Stimulated activated naive CD8-positive, alpha-beta T cell treated with anti-CD3 and anti-CD28 coated beads, Interleukin-15, Interleukin-2, amounts not matched to agents 100 ng/mL and 50 ng/mL, for 24 hours (primary cell): ENCODE results near the gene BUB1.
A peak's percentile ranks its signal among the peaks of the same experiment; 100 is the strongest.
"Not testable (repeated sequence)": the region's sequence is repeated elsewhere in the genome, so short reads cannot be mapped to it uniquely, and the experiment has no call there.

Experiments
- H3K27ac Mint-ChIP-seq: one replicate; pipeline ENCODE4 v1.8.0; 2021; ENCODE audit warnings: mild to moderate bottlenecking, mixed read lengths
- H3K27me3 Mint-ChIP-seq: one replicate; pipeline ENCODE4 v1.8.0; 2021; ENCODE audit warnings: mixed read lengths
- H3K36me3 Mint-ChIP-seq: one replicate; pipeline ENCODE4 v1.8.0; 2021; ENCODE audit warnings: low read depth, mixed read lengths
- H3K4me1 Mint-ChIP-seq: one replicate; pipeline ENCODE4 v1.8.0; 2021; ENCODE audit warnings: low read depth, mixed read lengths
- H3K4me3 Mint-ChIP-seq: one replicate; pipeline ENCODE4 v1.8.0; 2021; ENCODE audit warnings: mild to moderate bottlenecking, mixed read lengths
- H3K9me3 Mint-ChIP-seq: one replicate; pipeline ENCODE4 v1.8.0; 2021; ENCODE audit warnings: mixed read lengths

BUB1 gene

DNA sequence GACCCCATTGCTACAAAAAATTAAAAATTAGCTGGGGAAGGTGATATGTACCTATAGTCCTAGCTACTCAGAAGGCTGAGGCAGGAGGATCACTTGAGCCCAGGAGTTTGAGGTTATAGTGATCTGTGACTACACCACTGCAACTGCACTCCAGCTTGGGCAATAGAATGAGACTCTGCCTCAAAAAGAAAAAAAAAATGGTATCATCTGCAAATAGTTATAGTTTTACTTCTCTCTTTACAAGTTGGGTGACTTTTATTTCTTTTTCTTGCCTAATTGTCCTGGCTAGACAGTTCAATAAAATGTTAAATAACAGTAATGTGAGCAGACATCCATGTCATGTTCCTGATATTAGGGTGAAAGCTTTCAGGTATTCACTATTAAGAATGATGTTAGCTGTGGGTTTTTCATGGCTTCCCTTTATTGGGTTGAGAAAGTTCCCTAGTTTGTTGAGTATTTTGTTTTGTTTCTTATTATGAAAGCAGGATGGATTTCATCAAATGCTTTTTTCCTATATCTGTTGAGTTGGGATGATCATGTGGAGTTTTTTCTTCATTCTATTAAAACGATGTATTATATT lies 29.6 kb upstream of the BUB1 start:
- Mint-ChIP-seq H3K4me3 (no peak overlapping the region), H3K9me3 (no peaks in the 10 kb centered on the region), H3K4me1 (no peaks in the 10 kb centered on the region), H3K27me3 (peaks cover 54% of the 10 kb centered on the region), H3K36me3 (no peaks in the 10 kb centered on the region), H3K27ac (no peak overlapping the region)

DNA sequence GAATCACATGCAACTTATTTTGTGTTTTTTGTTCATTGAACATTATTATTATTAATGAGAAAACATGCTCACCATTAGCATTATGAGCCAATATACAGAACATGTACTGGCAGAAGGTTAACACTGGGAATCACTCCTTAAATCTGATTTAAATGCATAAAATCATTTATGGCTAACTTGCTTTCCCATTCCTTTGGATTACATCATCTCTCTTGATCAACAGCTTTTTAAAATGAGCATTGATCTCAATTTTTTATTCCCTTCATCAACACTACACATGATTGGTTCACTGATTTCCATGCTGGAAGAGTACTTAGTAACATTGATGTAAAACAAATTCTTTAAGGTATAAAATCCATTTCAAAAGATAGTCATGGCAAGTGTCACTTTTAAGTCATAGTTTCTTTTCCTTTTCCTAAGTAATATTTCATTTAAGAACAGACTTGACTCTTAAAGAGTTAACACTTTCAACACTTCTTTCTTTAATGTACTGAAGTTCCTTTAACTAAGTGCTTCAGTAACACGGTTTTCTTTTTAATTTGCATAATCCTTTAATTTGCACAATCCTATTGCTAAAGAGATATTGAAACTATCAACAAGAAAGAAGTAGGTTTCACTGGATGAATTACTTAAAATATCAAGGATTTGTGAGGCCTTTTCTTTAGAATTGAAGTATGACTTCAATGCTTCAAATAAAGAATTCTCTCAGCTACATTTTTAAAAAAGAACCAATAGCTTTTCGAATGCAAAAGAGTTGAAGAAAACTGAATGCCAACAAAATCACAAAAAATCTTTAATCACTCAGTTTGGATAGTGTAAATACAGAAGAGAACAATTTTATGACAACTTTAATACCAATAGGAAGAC lies 24.9 kb upstream of the BUB1 start:
- H3K4me3 Mint-ChIP-seq = no peak overlapping the region
- H3K27ac Mint-ChIP-seq = no peak overlapping the region
- no peaks in the 10 kb centered on the region for H3K9me3 Mint-ChIP-seq
- no peaks in the 10 kb centered on the region for H3K36me3 Mint-ChIP-seq
- H3K4me1 Mint-ChIP-seq = no peaks in the 10 kb centered on the region
- H3K27me3 Mint-ChIP-seq = peaks cover 16% of the 10 kb centered on the region

DNA sequence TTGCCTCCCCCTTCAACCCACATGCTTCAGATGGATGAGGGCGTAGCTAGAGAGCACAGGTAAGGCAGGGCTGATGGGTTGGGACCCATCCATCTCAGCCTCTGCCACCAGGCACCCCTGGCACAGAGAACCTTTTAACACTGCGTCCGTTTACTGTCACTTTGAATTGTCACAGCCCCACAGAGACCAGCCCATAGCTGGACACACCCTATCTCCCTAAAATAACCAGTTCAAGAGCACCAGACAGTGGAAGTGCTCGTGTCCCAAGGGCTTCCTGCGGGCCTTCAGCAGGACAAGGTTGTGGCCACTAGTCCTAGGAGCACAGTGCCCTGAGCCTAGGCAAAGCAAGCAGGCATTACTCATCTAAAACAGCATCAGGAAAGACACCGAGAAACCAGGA lies 20.4 kb upstream of the BUB1 start:
- not testable (repeated sequence) for H3K36me3 Mint-ChIP-seq, H3K27ac Mint-ChIP-seq, H3K4me1 Mint-ChIP-seq, H3K9me3 Mint-ChIP-seq, H3K4me3 Mint-ChIP-seq, H3K27me3 Mint-ChIP-seq

DNA sequence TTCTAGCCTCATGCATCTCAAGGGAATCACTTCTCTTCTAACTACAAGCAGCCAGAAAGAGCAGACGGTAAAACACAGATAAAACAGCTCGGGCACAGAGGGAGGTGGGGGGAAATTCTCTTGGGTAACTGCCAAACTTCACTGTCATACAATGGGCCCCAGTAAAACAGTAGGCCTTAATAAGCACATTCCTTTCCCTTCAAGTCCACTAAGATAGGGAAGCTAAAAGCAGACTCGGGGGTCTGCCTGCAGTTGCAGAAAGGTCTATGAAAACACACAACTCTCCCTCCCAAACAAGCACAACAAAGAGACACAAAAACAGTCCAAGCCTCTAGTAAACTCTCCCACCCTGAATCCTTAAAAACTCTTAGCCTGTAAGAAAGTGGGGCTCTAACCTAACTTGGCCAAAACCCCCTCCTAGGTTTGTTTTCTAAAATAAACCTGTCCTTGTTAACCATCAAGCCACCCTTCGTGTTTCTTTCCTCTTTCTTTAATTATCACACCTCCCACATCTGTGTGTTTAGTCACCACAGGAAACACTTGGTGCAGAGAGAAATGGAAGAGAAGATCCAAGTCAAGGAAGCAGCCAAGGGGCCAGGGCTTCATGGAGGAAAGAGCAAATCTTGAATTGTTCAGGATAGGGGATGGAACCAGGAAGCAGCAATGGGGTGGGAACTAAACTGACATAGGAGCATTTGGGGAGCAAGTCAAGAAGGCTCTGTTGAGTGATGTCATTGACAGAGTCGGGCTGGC lies 17.5 kb upstream of the BUB1 start:
- H3K27me3 Mint-ChIP-seq, H3K9me3 Mint-ChIP-seq, H3K4me3 Mint-ChIP-seq, H3K36me3 Mint-ChIP-seq, H3K27ac Mint-ChIP-seq, H3K4me1 Mint-ChIP-seq: not testable (repeated sequence)

DNA sequence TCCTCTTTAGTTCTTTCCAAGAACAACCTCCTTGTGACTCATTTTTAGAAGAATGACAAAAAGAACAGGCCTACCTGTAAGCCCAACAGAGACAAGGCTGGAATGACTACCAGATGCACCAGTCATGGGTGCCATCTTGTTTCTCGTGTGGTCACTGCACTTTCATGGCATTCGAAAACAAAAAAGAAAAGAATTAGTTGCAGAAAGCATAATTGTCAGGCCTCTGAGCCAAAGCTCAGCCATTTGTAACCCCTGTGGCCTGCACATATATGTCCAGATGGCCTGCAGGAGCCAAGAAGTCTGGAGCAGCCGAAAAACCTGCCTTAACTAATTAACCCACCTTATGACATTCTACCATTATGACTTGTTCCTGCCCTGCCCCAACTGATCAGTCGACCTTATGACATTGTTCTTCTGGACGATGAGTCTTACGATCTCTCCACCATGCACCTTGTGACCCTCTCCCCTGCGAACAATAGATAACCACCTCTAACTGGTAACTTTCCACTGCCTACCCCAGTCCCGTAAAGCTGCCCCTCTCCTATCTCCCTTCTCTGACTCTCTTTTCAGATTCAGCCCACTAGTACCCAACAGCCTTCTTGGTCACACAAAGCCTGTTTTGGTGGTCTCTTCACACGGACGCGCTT lies 13.9 kb upstream of the BUB1 start:
- no peaks in the 10 kb centered on the region for H3K36me3 Mint-ChIP-seq
- H3K4me3 Mint-ChIP-seq = no peak overlapping the region
- H3K4me1 Mint-ChIP-seq = peaks cover 9% of the 10 kb centered on the region

DNA sequence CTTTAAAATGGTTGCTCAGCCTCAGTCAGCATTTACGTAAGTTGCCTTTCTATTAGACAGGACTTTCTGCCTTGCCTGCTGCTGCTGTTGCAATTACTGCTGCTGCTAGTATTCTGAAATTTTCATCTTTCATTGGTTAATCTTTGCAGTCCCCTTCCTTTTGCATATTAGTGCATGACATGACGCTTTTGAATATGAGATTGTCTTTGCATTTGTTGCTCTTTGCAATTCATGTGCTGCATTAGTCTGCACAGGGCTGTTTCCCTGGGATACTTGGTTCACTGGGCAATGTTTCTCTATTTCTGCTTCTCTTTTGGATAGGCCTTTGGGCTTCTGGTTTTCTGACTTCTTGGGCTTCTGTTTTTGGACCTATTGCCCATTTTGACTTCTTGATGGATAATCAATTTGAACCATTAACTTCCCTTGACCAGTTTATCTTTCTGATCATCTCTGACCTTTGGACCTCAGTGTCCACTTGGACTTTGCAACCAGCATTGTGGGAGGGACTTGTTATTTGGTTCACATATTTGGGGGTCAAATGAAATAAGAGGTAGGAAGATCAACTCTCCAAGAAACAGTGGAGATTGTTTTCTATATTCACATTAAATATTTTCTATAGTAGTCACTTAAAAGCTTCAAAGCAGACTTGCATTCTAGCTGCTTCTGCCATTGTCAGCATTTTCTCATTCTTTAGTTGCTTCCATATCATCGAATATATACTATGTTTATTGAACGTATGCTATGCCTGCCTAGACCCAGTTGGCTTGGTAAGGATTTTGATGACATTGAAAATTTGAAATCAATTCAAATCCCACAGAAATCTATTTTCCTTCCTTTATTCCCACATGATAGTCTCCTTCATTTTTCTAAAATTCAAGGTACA lies 12.5 kb upstream of the BUB1 start:
- Mint-ChIP-seq H3K4me3 (no peak overlapping the region), H3K9me3 (peaks cover 5% of the 10 kb centered on the region), H3K4me1 (peaks cover 6% of the 10 kb centered on the region), H3K27me3 (peaks cover 5% of the 10 kb centered on the region), H3K27ac (no peak overlapping the region), H3K36me3 (no peaks in the 10 kb centered on the region)

More for the DNA sequence above, 13.9 kb upstream of the BUB1 start:
- H3K27me3 Mint-ChIP-seq = peaks cover 5% of the 10 kb centered on the region
- no peak overlapping the region for H3K27ac Mint-ChIP-seq
- H3K9me3 Mint-ChIP-seq = peaks cover 5% of the 10 kb centered on the region

DNA sequence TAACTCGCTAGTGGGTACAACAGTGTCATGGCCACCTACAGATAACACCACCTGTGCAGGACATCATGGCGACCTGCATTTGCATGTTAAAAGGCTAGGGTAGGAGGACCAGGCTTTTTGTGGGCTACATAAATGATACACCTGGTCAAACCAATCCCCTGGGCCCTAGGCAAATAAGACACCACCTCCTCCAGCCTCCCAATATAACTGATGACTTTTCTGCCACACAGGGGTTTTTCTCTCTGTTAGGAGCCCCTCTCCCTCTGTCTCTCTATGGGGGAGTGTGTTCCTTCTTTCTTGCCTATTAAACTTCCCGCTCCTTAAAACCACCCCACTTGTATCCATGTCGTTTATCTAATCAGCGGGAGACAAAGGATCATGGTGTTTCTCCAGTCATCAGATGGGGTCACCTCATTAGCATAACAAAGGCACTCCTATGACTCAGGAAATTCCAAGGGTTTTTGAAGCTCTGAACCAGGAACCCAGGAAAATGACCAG lies 10.8 kb upstream of the BUB1 start:
- Mint-ChIP-seq H3K4me1 (no peaks in the 10 kb centered on the region), H3K4me3 (no peak overlapping the region), H3K36me3 (no peaks in the 10 kb centered on the region), H3K9me3 (peaks cover 5% of the 10 kb centered on the region), H3K27ac (no peak overlapping the region), H3K27me3 (peaks cover 5% of the 10 kb centered on the region)

DNA sequence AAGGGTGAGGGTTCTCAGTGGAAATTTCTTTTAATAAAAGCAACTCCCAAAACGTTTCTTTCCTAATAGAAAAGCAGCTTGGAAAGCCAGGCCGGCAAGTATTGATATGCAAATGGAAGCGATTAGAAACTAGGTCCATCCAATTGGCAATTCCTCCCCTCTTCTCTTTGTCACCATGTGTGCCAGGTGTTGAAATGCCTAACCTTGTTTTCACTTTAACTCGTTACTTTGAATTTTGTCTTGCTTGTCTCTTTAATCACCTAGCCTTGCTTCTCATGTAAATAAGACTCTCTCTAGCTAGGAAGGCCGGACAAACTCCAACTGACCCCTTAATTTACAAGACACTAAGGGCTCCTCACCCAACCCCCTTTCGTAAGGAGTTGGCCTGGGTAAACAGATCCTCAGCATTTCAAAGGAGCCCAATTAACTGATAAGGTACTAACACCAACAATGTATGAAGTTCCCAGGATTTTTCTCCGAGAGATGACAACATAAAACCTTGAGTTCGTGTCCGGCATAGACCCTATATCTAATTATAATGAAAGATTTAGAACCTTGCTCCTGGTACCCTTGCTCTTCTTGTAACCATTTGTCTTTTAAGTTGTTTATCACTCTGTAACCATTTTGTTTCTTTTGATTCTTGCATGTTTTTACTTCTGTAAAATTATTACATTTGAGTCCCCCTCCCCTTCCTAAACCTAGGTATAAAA lies 10.1 kb upstream of the BUB1 start:
- H3K9me3 Mint-ChIP-seq, H3K4me1 Mint-ChIP-seq, H3K4me3 Mint-ChIP-seq, H3K27me3 Mint-ChIP-seq, H3K36me3 Mint-ChIP-seq, H3K27ac Mint-ChIP-seq: not testable (repeated sequence)

DNA sequence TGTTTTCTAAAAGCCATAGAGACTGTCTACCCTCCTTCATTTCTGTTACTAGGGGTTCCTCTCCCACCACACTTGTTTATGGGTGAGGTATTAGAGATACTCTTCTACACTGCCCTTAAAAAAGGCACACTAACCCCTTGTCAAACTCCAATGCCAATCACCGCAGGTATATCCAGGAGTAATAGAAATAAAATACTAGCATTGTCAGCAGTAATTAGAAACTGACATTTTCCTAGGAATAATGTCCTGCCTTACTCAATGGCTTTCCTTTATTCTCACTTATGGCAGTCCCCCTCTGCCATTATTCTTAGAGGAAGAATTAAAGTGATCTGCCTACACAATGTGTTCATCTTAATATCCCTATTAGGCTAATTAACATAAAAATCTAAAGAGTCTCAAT lies 5.0 kb upstream of the BUB1 start:
- Mint-ChIP-seq H3K4me3 (no peak overlapping the region), H3K4me1 (peaks cover 14% of the 10 kb centered on the region), H3K36me3 (no peaks in the 10 kb centered on the region), H3K9me3 (peaks cover 3% of the 10 kb centered on the region), H3K27ac (no peak overlapping the region), H3K27me3 (peaks cover 8% of the 10 kb centered on the region)

DNA sequence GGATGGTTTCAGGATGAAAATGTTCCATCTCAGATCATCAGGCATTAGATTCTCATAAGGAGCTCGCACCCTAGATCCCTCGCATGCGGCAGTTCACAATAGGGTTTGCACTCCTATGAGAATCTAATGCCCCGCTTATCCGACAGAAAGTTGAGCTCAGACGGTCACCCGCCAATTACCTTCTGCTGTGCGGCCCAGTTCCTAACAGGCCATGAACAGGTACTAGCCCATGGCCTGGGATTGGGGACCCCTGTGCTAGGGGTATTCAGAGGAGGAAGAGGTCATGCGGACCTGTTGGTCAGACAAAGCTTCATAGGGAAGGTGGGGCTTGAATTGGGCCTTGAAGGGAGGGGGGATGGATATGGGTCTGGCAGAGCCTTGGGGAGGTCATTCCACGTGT lies 4.4 kb upstream of the BUB1 start:
- Mint-ChIP-seq H3K9me3 (no peaks in the 10 kb centered on the region), H3K4me1 (peaks cover 14% of the 10 kb centered on the region), H3K27me3 (peaks cover 8% of the 10 kb centered on the region), H3K4me3 (no peak overlapping the region), H3K27ac (no peak overlapping the region), H3K36me3 (no peaks in the 10 kb centered on the region)

DNA sequence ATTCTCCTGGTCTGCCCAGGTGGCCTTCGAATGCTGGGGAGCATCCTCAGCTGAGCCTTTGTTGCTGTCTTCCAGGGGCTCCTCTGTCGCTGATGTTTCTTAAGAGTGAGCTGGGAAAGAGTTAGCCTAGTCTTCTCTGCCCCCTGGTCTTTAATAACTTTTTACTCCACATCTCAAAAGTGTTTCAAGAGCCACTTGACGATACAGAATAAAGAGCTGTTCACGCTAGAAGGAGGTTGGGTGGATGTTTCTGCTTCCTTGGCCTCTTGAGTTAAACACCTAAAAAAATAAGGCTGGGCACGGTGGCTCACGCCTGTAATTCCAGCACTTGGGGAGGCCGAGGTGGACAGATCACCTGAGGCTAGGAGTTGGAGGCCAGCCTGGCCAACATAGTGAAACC lies 2.8 kb upstream of the BUB1 start:
- Mint-ChIP-seq H3K4me3 (no peak overlapping the region), H3K4me1 (peaks cover 28% of the 10 kb centered on the region), H3K9me3 (no peaks in the 10 kb centered on the region), H3K36me3 (peaks cover 5% of the 10 kb centered on the region), H3K27me3 (peaks cover 8% of the 10 kb centered on the region), H3K27ac (no peak overlapping the region)

DNA sequence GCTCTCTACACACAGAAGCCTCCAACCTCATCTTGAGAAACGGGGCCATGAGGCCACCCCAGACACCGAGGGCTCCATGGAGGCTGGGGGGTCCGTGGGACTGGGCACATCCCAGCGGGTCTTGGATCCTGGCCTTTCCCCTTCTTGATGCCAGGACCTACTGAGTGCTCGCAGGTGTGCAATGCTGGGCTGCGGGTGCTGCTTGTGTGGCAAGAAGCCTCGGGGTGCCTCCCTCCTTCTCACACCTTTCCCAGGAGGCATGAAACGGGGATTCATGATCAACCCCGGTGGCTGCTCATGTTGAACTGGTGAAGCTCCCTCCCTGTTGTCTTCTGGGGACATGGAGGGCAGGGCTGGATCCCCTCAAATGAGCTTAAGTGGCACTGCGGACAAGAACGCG lies 2.0 kb upstream of the BUB1 start:
- Mint-ChIP-seq H3K4me3 (no peak overlapping the region), H3K27ac (peak overlapping the region; percentile 21), H3K27me3 (peaks cover 8% of the 10 kb centered on the region), H3K36me3 (peaks cover 10% of the 10 kb centered on the region), H3K4me1 (peaks cover 35% of the 10 kb centered on the region), H3K9me3 (no peaks in the 10 kb centered on the region)

DNA sequence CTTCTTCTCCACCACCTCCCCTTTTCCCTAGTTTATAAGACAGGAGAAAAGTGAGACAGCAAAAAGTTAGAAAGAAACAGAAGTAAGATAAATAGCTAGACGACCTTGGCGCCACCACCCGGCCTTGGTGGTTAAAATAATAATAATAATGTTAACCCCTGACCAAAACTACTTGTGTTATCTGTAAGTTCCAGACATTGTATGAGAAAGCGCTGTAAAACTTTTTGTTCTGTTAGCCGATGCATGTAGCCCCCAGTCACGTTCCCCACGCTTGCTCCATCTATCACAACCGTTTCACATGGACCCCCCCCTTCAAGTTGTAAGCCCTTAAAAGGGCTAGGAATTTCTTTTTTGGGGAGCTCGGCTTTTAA lies 1.5 kb upstream of the BUB1 start:
- Mint-ChIP-seq H3K4me3 (peak overlapping the region; percentile 97), H3K27me3 (peaks cover 8% of the 10 kb centered on the region), H3K4me1 (peaks cover 39% of the 10 kb centered on the region), H3K36me3 (peaks cover 11% of the 10 kb centered on the region), H3K9me3 (no peaks in the 10 kb centered on the region), H3K27ac (no peak overlapping the region)
